ENCODE results near the gene VCL.
A peak's percentile ranks its signal among the peaks of the same experiment; 100 is the strongest.
"Not testable (repeated sequence)": the region's sequence is repeated elsewhere in the genome, so short reads cannot be mapped to it uniquely, and the experiment has no call there.

VCL gene

GRCh38 chr10:74055383-74056049 is 57.6 kb downstream of the VCL start:
- in situ Hi-C loops (cut with HindIII; ENCODE audit: low sequenced_read_pairs), result no loop called here
- no peak for DNase-seq (ENCODE audit: low read depth, low spot score)
- TF ChIP-seq CTCF (IDR thresholded peaks at IDR 0.05; ENCODE audit: low read depth, low read length), result no peak
- H3K4me3 ChIP-seq (ENCODE audit: low read depth, low read length), result no peak overlapping the region

GRCh38 chr10:74056050-74056818 is 58.3 kb downstream of the VCL start:
- no peak overlapping the region for H3K4me3 ChIP-seq (ENCODE audit: low read depth, low read length)
- DNase-seq (ENCODE audit: low read depth, low spot score), result peak; percentile 70
- in situ Hi-C loops (cut with HindIII; ENCODE audit: low sequenced_read_pairs), result no loop called here
- no peak for TF ChIP-seq CTCF (IDR thresholded peaks at IDR 0.05; ENCODE audit: low read depth, low read length)

GRCh38 chr10:74058071-74058470 is 60.2 kb downstream of the VCL start:
- TF ChIP-seq CTCF (IDR thresholded peaks at IDR 0.05; ENCODE audit: low read depth, low read length), result no peak
- DNase-seq (ENCODE audit: low read depth, low spot score), result no peak
- in situ Hi-C loops (cut with HindIII; ENCODE audit: low sequenced_read_pairs), result no loop called here
- no peak overlapping the region for H3K4me3 ChIP-seq (ENCODE audit: low read depth, low read length)

GRCh38 chr10:74058658-74059057 is 60.7 kb downstream of the VCL start:
- no peak overlapping the region for H3K4me3 ChIP-seq (ENCODE audit: low read depth, low read length)
- no peak for TF ChIP-seq CTCF (IDR thresholded peaks at IDR 0.05; ENCODE audit: low read depth, low read length)
- in situ Hi-C loops (cut with HindIII; ENCODE audit: low sequenced_read_pairs), result no loop called here
- no peak for DNase-seq (ENCODE audit: low read depth, low spot score)

GRCh38 chr10:74061104-74061503 is 63.2 kb downstream of the VCL start:
- in situ Hi-C loops (cut with HindIII; ENCODE audit: low sequenced_read_pairs), result no loop called here
- DNase-seq (ENCODE audit: low read depth, low spot score), result no peak
- H3K4me3 ChIP-seq (ENCODE audit: low read depth, low read length), result no peak overlapping the region
- no peak for TF ChIP-seq CTCF (IDR thresholded peaks at IDR 0.05; ENCODE audit: low read depth, low read length)

GRCh38 chr10:74061978-74062377 is 64.1 kb downstream of the VCL start:
- H3K4me3 ChIP-seq (ENCODE audit: low read depth, low read length); DNase-seq (ENCODE audit: low read depth, low spot score); in situ Hi-C loops (cut with HindIII; ENCODE audit: low sequenced_read_pairs): not testable (repeated sequence)

- DNase-seq (ENCODE audit: low read depth, low spot score), result peak; percentile 53
- no peak overlapping the region for H3K4me3 ChIP-seq (ENCODE audit: low read depth, low read length)
- in situ Hi-C loops (cut with HindIII; ENCODE audit: low sequenced_read_pairs), result no loop called here
- TF ChIP-seq CTCF (IDR thresholded peaks at IDR 0.05; ENCODE audit: low read depth, low read length), result no peak
Measured at GRCh38 chr10:74063256-74063655, 65.3 kb downstream of the VCL start.
